ENCODE measurements around the gene HLTF.

- TF ChIP-seq SUZ12 (IDR thresholded peaks at IDR 0.05; ENCODE audit: extremely low read depth, insufficient read depth, insufficient read length) (no peak), ZNF274 (IDR thresholded peaks at IDR 0.05; ENCODE audit: low read depth, low read length) (no peak), YY1 (IDR thresholded peaks at IDR 0.05; ENCODE audit: insufficient read depth, insufficient read length) (no peak)
Measured at GRCh38 chr3:149122721-149123578, 36.6 kb upstream of the HLTF start.
